Smooth muscle cell (in vitro differentiated cells): ENCODE data around the gene DYNC1I1. TPM values are rescaled to one million over a fixed set of nuclear protein-coding genes. Genes with fewer than 3 reads are reported as not detected.

Experiments used
- DNase-seq: peaks from one replicate; lab custom pipeline; 2025; ENCODE audit not compliant: unreplicated experiment; lab: John Stamatoyannopoulos, UW
- H2AFZ ChIP-seq: fragments of 200-600 bp; sonication (generic); 2 replicates; pipeline ENCODE4 v1.6.0; 2016; ENCODE audit warnings: antibody characterized with exemption, low read depth, mild to moderate bottlenecking
- H3F3A ChIP-seq: fragments of 200-600 bp; sonication (generic); 2 replicates; pipeline ENCODE4 v1.6.0; 2017; ENCODE audit warnings: antibody characterized with exemption, low read depth
- H3K27ac ChIP-seq: fragments of 200-600 bp; sonication (generic); 2 replicates; pipeline ENCODE4 v1.5.1; 2016; ENCODE audit warnings: low read depth, mild to moderate bottlenecking
- H3K27me3 ChIP-seq: fragments of 200-600 bp; sonication (generic); 2 replicates; pipeline ENCODE4 v1.6.1; 2016; ENCODE audit warnings: low read depth, mild to moderate bottlenecking
- H3K36me3 ChIP-seq: fragments of 200-600 bp; sonication (generic); 2 replicates; pipeline ENCODE4 v1.5.1; 2016; ENCODE audit warnings: low read depth
- H3K4me1 ChIP-seq: fragments of 200-600 bp; sonication (generic); 2 replicates; pipeline ENCODE4 v1.5.1; 2016; ENCODE audit warnings: low read depth
- H3K4me2 ChIP-seq: fragments of 200-600 bp; sonication (generic); 2 replicates; pipeline ENCODE4 v1.6.0; 2016; ENCODE audit warnings: mild to moderate bottlenecking
- H3K4me3 ChIP-seq: fragments of 200-600 bp; sonication (generic); 2 replicates; pipeline ENCODE4 v1.5.1; 2016; ENCODE audit warnings: mild to moderate bottlenecking
- H3K79me2 ChIP-seq: fragments of 200-600 bp; sonication (generic); 2 replicates; pipeline ENCODE4 v1.6.0; 2016; ENCODE audit warnings: low read depth, mild to moderate bottlenecking
- H3K9ac ChIP-seq: fragments of 200-600 bp; sonication (generic); 2 replicates; pipeline ENCODE4 v1.6.0; 2016; ENCODE audit warnings: low read depth
- H3K9me3 ChIP-seq: fragments of 200-600 bp; sonication (generic); replicated peaks from 2 replicates; pipeline ENCODE4 v1.5.1; 2016; ENCODE audit warnings: low read depth
- H4K20me1 ChIP-seq: fragments of 200-600 bp; sonication (generic); 2 replicates; pipeline ENCODE4 v1.6.0; 2016; ENCODE audit warnings: low read depth
- CTCF ChIP-seq: fragments of 200-600 bp; sonication (generic); IDR thresholded peaks from 2 replicates; pipeline ENCODE4 v1.5.1; 2017; ENCODE audit warnings: borderline replicate concordance, mild to moderate bottlenecking, antibody characterized with exemption; ENCODE audit not compliant: insufficient read depth, poor library complexity, severe bottlenecking
- WGBS: methylation state at CpG from one replicate; pipeline ENCODE4 v1.1.7; 2016; ENCODE audit warnings: low lambda C conversion rate; 5-methylcytosine and 5-hydroxymethylcytosine counted together
- polyA plus RNA-seq: library from polyadenylated mRNA; unstranded; fragments of >200 nt; fragmentation: Nextera tagmentation; extraction: Ambion mirVana; gene quantifications from 2 replicates; pipeline ENCODE4 v1.2.1, GENCODE V29; 2016
- total RNA-seq: library from RNA; depleted of rRNA; stranded (reverse); fragments of >200 nt; gene quantifications from 2 replicates; pipeline ENCODE4 v1.2.3, GENCODE V29; 2014

Gene DYNC1I1
- total and polyA plus RNA-seq, 2 experiments from 2014 or later, result 1.1 to 2.4 TPM

GRCh38 chr7:95980167-95980566 lies 207.8 kb downstream of the DYNC1I1 start:
- H3K4me3 ChIP-seq, result no peak overlapping the region
- no peak overlapping the region for H2AFZ ChIP-seq
- H3K9me3 ChIP-seq, result no peaks in the 10 kb centered on the region
- H4K20me1 ChIP-seq, result no peaks in the 10 kb centered on the region
- H3K79me2 ChIP-seq, result no peaks in the 10 kb centered on the region
- 24% methylated on average over 5 of the region's 5 CpGs for WGBS
- H3K27me3 ChIP-seq, result no peaks in the 10 kb centered on the region
- TF ChIP-seq CTCF, result no peak
- H3K27ac ChIP-seq, result no peak overlapping the region
- H3K9ac ChIP-seq, result no peak overlapping the region
- H3K4me1 ChIP-seq, result no peaks in the 10 kb centered on the region
- H3K4me2 ChIP-seq, result peak overlapping the region; percentile 9
- DNase-seq, result no peak
- H3K36me3 ChIP-seq, result no peaks in the 10 kb centered on the region
- no peaks in the 10 kb centered on the region for H3F3A ChIP-seq

- H3K27ac ChIP-seq, result no peak overlapping the region
- WGBS, result 79% methylated on average over 1 of the region's 1 CpG
- no peaks in the 10 kb centered on the region for H3K4me1 ChIP-seq
- H2AFZ ChIP-seq, result no peak overlapping the region
- H3K27me3 ChIP-seq, result no peaks in the 10 kb centered on the region
- H3K9ac ChIP-seq, result no peak overlapping the region
- no peaks in the 10 kb centered on the region for H3K79me2 ChIP-seq
- H3K36me3 ChIP-seq, result no peaks in the 10 kb centered on the region
- H3K4me2 ChIP-seq, result peak overlapping the region; percentile 9
- no peak overlapping the region for H3K4me3 ChIP-seq
- DNase-seq, result no peak
- no peak for TF ChIP-seq CTCF
- H3F3A ChIP-seq, result no peaks in the 10 kb centered on the region
- no peaks in the 10 kb centered on the region for H3K9me3 ChIP-seq
- no peaks in the 10 kb centered on the region for H4K20me1 ChIP-seq
Measured at GRCh38 chr7:95980706-95981105, 208.4 kb downstream of the DYNC1I1 start.

- 79% methylated on average over 6 of the region's 6 CpGs for WGBS
- no peak for DNase-seq
- no peak overlapping the region for H2AFZ ChIP-seq
Measured at GRCh38 chr7:95986178-95986764, 213.9 kb downstream of the DYNC1I1 start.

More at GRCh38 chr7:95986178-95986764, 213.9 kb downstream of the DYNC1I1 start:
- no peaks in the 10 kb centered on the region for H4K20me1 ChIP-seq
- H3K79me2 ChIP-seq, result no peaks in the 10 kb centered on the region
- H3F3A ChIP-seq, result no peaks in the 10 kb centered on the region
- no peak overlapping the region for H3K4me2 ChIP-seq
- no peaks in the 10 kb centered on the region for H3K36me3 ChIP-seq
- H3K27me3 ChIP-seq, result peaks cover 4% of the 10 kb centered on the region
- no peak for TF ChIP-seq CTCF
- H3K9me3 ChIP-seq, result no peaks in the 10 kb centered on the region
- H3K27ac ChIP-seq, result no peak overlapping the region
- no peak overlapping the region for H3K4me3 ChIP-seq
- no peak overlapping the region for H3K9ac ChIP-seq
- no peaks in the 10 kb centered on the region for H3K4me1 ChIP-seq
